ENCODE data around the gene LAMB4. TPM values are rescaled to one million over a fixed set of nuclear protein-coding genes. Genes with fewer than 3 reads are reported as not detected.

LAMB4 gene
- polyA plus RNA-seq, 1 experiment, result 0.20 TPM

- ChIA-PET CTCF (interaction anchor here (1.1 to 1.7 kb wide), 4 partner anchors 8 to 395 kb away, joined by 3 to 11 read pairs (median 4); partner anchors contain the start of gene CBLL1), POLR2A (no interaction called here)
- no peak for DNase-seq (ENCODE audit: low read depth)
- Histone ChIP-seq H3K36me3 (ENCODE audit: control insufficient read depth, insufficient read depth, low read length) (no peaks in the 10 kb centered on the region), H3K27me3 (ENCODE audit: control insufficient read depth, insufficient read depth, low read length) (no peaks in the 10 kb centered on the region), H3K4me3 (ENCODE audit: low read depth, low read length) (no peak overlapping the region)
- TF ChIP-seq, protein P1, sequence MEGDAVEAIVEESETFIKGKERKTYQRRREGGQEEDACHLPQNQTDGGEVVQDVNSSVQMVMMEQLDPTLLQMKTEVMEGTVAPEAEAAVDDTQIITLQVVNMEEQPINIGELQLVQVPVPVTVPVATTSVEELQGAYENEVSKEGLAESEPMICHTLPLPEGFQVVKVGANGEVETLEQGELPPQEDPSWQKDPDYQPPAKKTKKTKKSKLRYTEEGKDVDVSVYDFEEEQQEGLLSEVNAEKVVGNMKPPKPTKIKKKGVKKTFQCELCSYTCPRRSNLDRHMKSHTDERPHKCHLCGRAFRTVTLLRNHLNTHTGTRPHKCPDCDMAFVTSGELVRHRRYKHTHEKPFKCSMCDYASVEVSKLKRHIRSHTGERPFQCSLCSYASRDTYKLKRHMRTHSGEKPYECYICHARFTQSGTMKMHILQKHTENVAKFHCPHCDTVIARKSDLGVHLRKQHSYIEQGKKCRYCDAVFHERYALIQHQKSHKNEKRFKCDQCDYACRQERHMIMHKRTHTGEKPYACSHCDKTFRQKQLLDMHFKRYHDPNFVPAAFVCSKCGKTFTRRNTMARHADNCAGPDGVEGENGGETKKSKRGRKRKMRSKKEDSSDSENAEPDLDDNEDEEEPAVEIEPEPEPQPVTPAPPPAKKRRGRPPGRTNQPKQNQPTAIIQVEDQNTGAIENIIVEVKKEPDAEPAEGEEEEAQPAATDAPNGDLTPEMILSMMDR (IDR thresholded peaks at IDR 0.05; ENCODE audit: insufficient read depth, low read depth, low read length), result no peak
Measured at GRCh38 chr7:108138911-108139310, 8.8 kb upstream of the LAMB4 start.

GRCh38 chr7:108137993-108138392 lies 7.8 kb upstream of the LAMB4 start:
- Histone ChIP-seq H3K27me3 (ENCODE audit: control insufficient read depth, insufficient read depth, low read length) (no peaks in the 10 kb centered on the region), H3K36me3 (ENCODE audit: control insufficient read depth, insufficient read depth, low read length) (no peaks in the 10 kb centered on the region), H3K4me3 (ENCODE audit: low read depth, low read length) (no peak overlapping the region)
- CTCF ChIA-PET, result interaction anchor here (1.0 to 1.7 kb wide), 4 partner anchors 8 to 395 kb away, joined by 3 to 11 read pairs (median 4); partner anchors contain the start of gene CBLL1
- TF ChIP-seq, protein P1 (IDR thresholded peaks at IDR 0.05; ENCODE audit: insufficient read depth, low read depth, low read length), result no peak
- POLR2A ChIA-PET, result no interaction called here
- no peak for DNase-seq (ENCODE audit: low read depth)

DNA sequence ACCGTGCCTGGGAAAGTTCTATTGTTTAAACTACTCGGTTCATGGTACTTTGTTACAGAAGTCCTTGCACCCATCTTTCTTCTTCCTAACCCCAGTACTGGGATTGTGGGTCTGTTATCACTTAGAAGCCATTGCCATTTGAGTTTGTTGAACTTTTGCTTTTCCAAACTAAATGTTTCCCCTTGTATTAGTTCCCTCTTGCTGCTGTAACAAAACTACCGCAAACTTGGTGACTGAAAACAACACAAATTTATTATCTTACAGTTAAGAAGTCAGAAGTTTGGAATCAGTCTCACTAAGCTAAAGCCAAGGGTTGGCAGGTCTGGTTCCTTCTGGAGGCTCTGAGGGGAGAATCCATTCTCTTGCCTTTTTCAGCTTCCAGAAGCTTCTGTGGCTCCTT lies 6.9 kb upstream of the LAMB4 start:
- POLR2A ChIA-PET, result no interaction called here
- Histone ChIP-seq H3K4me3 (ENCODE audit: low read depth, low read length) (no peak overlapping the region), H3K27me3 (ENCODE audit: control insufficient read depth, insufficient read depth, low read length) (no peaks in the 10 kb centered on the region), H3K36me3 (ENCODE audit: control insufficient read depth, insufficient read depth, low read length) (no peaks in the 10 kb centered on the region)
- no peak for DNase-seq (ENCODE audit: low read depth)
- CTCF ChIA-PET, result interaction anchor here (0.6 to 1.9 kb wide), 3 partner anchors 9 to 138 kb away, joined by 3 to 10 read pairs (median 3); no protein-coding TSS in a partner anchor
- TF ChIP-seq, protein P1 (IDR thresholded peaks at IDR 0.05; ENCODE audit: insufficient read depth, low read depth, low read length), result no peak

- ChIA-PET CTCF (interaction anchor here (1.9 kb wide), 1 partner anchor 10 kb away, joined by 10 read pairs; no protein-coding TSS in a partner anchor), POLR2A (no interaction called here)
- DNase-seq (ENCODE audit: low read depth), result no peak
- TF ChIP-seq, protein P1 (IDR thresholded peaks at IDR 0.05; ENCODE audit: insufficient read depth, low read depth, low read length), result no peak
- no peaks in the 10 kb centered on the region for H3K27me3 ChIP-seq (ENCODE audit: control insufficient read depth, insufficient read depth, low read length)
- no peak overlapping the region for H3K4me3 ChIP-seq (ENCODE audit: low read depth, low read length)
- H3K36me3 ChIP-seq (ENCODE audit: control insufficient read depth, insufficient read depth, low read length), result no peaks in the 10 kb centered on the region
Measured at GRCh38 chr7:108136191-108136688, 6.1 kb upstream of the LAMB4 start.

- CTCF ChIA-PET, result interaction anchor here (1.9 kb wide), 1 partner anchor 10 kb away, joined by 10 read pairs; no protein-coding TSS in a partner anchor
- Histone ChIP-seq H3K4me3 (ENCODE audit: low read depth, low read length) (no peak overlapping the region), H3K36me3 (ENCODE audit: control insufficient read depth, insufficient read depth, low read length) (no peaks in the 10 kb centered on the region), H3K27me3 (ENCODE audit: control insufficient read depth, insufficient read depth, low read length) (no peaks in the 10 kb centered on the region)
- TF ChIP-seq, protein P1 (IDR thresholded peaks at IDR 0.05; ENCODE audit: insufficient read depth, low read depth, low read length), result no peak
- POLR2A ChIA-PET, result no interaction called here
- no peak for DNase-seq (ENCODE audit: low read depth)
Measured at GRCh38 chr7:108135446-108136190, 5.5 kb upstream of the LAMB4 start.
